ENCODE results near the gene C12orf76. TPM values are rescaled to one million over a fixed set of nuclear protein-coding genes. Genes with fewer than 3 reads are reported as not detected.
"Not testable (repeated sequence)": the region's sequence is repeated elsewhere in the genome, so short reads cannot be mapped to it uniquely, and the experiment has no call there.

Gene C12orf76
- polyA plus RNA-seq, 1 experiment, result 11.4 TPM

DNA sequence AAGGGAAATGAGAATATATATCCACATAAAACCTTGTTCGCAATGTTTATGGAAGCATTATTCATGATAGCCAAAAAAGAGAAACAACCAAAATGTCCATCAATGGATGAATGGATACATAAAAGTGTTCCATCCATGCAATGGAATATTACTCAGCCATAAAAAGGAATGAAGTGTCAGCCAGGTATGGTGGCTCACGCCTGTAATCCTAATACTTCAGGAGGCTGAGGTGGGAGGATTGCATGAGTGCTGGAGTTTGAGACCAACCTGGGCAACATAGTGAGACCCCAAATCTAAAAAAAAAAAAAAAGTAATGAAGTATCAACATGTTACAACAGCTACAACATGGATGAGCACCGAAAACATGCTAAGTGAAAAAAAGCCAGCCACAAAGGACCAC lies 23.6 kb upstream of the C12orf76 start:
- CTCF ChIA-PET, result interaction anchor here (0.6 kb wide), 1 partner anchor 11 kb away, joined by 3 read pairs; no protein-coding TSS in a partner anchor
- no peak for DNase-seq (ENCODE audit: low read depth, low spot score)
- Histone ChIP-seq H3K27ac (ENCODE audit: low read depth, low read length) (no peak overlapping the region), H3K9me3 (ENCODE audit: control insufficient read depth, insufficient read depth, low read length) (peaks cover 3% of the 10 kb centered on the region), H3K27me3 (ENCODE audit: control insufficient read depth, insufficient read depth, low read length) (no peaks in the 10 kb centered on the region), H3K4me3 (ENCODE audit: low read depth, low read length) (no peak overlapping the region)
- POLR2A ChIA-PET, result no interaction called here
- TF ChIP-seq, protein P1, sequence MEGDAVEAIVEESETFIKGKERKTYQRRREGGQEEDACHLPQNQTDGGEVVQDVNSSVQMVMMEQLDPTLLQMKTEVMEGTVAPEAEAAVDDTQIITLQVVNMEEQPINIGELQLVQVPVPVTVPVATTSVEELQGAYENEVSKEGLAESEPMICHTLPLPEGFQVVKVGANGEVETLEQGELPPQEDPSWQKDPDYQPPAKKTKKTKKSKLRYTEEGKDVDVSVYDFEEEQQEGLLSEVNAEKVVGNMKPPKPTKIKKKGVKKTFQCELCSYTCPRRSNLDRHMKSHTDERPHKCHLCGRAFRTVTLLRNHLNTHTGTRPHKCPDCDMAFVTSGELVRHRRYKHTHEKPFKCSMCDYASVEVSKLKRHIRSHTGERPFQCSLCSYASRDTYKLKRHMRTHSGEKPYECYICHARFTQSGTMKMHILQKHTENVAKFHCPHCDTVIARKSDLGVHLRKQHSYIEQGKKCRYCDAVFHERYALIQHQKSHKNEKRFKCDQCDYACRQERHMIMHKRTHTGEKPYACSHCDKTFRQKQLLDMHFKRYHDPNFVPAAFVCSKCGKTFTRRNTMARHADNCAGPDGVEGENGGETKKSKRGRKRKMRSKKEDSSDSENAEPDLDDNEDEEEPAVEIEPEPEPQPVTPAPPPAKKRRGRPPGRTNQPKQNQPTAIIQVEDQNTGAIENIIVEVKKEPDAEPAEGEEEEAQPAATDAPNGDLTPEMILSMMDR (IDR thresholded peaks at IDR 0.05; ENCODE audit: low read depth, low read length), result no peak

DNA sequence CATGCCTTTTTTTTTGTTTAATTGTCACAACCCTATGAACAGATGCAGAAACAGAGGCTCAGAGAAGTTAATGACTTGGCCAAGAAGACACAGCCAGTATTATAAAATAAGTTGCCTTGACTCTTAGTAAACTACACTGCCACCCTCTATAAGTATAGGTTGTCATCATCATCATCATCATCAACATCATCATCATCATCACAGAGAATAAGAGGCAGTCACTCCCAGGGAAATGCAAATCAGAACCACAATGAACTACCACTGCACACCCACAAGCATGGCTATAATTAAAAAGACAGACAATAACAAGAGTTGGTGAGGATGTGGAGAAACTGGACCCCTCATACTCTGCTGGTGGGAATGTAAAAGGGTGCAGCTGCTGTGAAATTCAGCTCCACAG lies 23.2 kb upstream of the C12orf76 start:
- Histone ChIP-seq H3K9me3 (ENCODE audit: control insufficient read depth, insufficient read depth, low read length) (peaks cover 3% of the 10 kb centered on the region), H3K27ac (ENCODE audit: low read depth, low read length) (no peak overlapping the region), H3K4me3 (ENCODE audit: low read depth, low read length) (no peak overlapping the region), H3K27me3 (ENCODE audit: control insufficient read depth, insufficient read depth, low read length) (no peaks in the 10 kb centered on the region)
- TF ChIP-seq, protein P1 (IDR thresholded peaks at IDR 0.05; ENCODE audit: low read depth, low read length), result no peak
- POLR2A ChIA-PET, result no interaction called here
- DNase-seq (ENCODE audit: low read depth, low spot score), result no peak
- CTCF ChIA-PET, result no interaction called here

DNA sequence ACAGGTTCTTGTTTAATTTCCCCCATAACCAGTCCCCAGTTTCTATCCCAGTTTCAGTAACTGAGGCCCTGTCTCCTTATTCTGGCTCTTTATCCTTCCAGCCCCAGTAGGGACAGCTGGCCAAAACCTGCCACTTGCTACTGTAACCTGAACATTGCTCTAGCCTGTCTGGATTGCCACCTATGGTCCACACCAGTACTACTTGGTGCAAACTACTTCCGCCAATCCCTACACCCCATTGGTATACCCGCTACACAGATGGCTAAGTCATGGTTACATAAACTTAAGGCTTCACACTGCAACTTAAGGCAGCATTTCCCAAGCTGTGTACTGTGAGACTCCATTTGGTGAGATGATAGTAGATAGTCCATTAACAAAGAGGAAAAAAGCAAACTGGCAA lies 20.3 kb upstream of the C12orf76 start:
- no peak overlapping the region for H3K27ac ChIP-seq (ENCODE audit: low read depth, low read length)
- no peak overlapping the region for H3K4me3 ChIP-seq (ENCODE audit: low read depth, low read length)
- CTCF ChIA-PET, result no interaction called here
- TF ChIP-seq, protein P1 (IDR thresholded peaks at IDR 0.05; ENCODE audit: low read depth, low read length), result no peak
- no peaks in the 10 kb centered on the region for H3K27me3 ChIP-seq (ENCODE audit: control insufficient read depth, insufficient read depth, low read length)
- DNase-seq (ENCODE audit: low read depth, low spot score), result no peak
- H3K9me3 ChIP-seq (ENCODE audit: control insufficient read depth, insufficient read depth, low read length), result peaks cover 3% of the 10 kb centered on the region
- POLR2A ChIA-PET, result no interaction called here

DNA sequence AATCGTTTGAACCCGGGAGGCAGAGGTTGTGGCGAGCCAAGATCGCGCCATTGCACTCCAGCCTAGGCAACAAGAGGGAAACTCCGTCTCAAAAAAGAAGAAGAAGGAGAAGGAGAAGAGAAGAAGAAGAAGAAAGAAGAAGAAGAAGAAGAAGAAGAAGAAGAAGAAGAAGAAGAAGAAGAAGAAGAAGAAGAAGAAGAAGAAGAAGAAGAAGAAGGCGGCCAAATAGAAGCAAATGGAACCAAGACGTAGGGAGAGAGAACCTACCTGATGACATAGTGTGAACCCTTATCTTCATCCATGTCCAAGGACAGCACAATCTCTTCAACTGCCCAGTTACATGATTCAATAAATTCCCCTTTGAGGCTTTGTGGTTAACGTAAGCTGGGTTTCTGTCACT lies 19.8 kb upstream of the C12orf76 start:
- H3K27me3 ChIP-seq (ENCODE audit: control insufficient read depth, insufficient read depth, low read length); H3K27ac ChIP-seq (ENCODE audit: low read depth, low read length); POLR2A ChIA-PET; DNase-seq (ENCODE audit: low read depth, low spot score); H3K4me3 ChIP-seq (ENCODE audit: low read depth, low read length); CTCF ChIA-PET; H3K9me3 ChIP-seq (ENCODE audit: control insufficient read depth, insufficient read depth, low read length): not testable (repeated sequence)

DNA sequence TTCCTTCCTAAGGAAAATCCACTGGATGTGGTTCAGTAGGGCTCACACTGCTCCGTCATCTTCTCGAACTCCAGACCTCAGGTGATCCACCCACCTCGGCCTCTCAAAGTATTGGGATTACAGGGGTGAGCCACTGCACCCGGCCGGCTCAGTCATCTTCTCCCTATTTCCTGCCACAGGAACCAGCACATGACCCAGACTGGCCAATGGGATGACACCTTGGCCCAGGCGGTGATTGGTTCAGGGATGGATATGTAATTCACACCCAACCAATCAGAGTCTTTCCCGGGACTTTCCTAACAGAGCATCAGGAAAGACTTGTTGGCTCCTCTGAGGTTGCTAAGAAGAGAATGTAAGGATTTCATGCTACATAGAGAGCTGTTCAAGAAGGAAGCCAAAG lies 19.2 kb upstream of the C12orf76 start:
- no peak overlapping the region for H3K4me3 ChIP-seq (ENCODE audit: low read depth, low read length)
- H3K27me3 ChIP-seq (ENCODE audit: control insufficient read depth, insufficient read depth, low read length), result no peaks in the 10 kb centered on the region
- CTCF ChIA-PET, result no interaction called here
- peaks cover 3% of the 10 kb centered on the region for H3K9me3 ChIP-seq (ENCODE audit: control insufficient read depth, insufficient read depth, low read length)
- DNase-seq (ENCODE audit: low read depth, low spot score), result no peak
- TF ChIP-seq, protein P1 (IDR thresholded peaks at IDR 0.05; ENCODE audit: low read depth, low read length), result no peak
- POLR2A ChIA-PET, result no interaction called here
- no peak overlapping the region for H3K27ac ChIP-seq (ENCODE audit: low read depth, low read length)

DNA sequence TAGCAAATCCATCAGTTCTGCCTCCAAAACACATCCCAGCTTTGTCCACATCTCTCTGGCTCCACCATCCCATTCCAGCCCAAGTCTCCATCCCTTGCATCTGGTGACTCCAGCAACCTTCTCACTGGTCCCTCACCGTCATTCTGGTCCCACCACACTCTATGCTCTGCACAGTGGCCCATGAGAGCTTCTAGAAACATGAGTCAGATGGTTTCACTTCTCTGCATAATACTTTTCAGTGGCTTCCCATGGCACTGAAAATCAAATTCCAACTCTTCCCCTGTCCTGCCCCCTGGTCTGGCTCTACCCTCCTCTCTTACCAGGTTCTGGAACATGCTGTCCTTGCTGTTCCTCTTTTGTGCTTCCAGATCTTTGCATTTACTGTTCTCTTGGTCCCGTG lies 17.2 kb upstream of the C12orf76 start:
- TF ChIP-seq, protein P1 (IDR thresholded peaks at IDR 0.05; ENCODE audit: low read depth, low read length), result no peak
- Histone ChIP-seq H3K4me3 (ENCODE audit: low read depth, low read length) (no peak overlapping the region), H3K9me3 (ENCODE audit: control insufficient read depth, insufficient read depth, low read length) (peaks cover 3% of the 10 kb centered on the region), H3K27me3 (ENCODE audit: control insufficient read depth, insufficient read depth, low read length) (no peaks in the 10 kb centered on the region), H3K27ac (ENCODE audit: low read depth, low read length) (no peak overlapping the region)
- CTCF ChIA-PET, result no interaction called here
- DNase-seq (ENCODE audit: low read depth, low spot score), result no peak
- POLR2A ChIA-PET, result no interaction called here
